ENCODE results near the gene NR2F1-AS1.
"Not testable (repeated sequence)": the region's sequence is repeated elsewhere in the genome, so short reads cannot be mapped to it uniquely, and the experiment has no call there.

The NR2F1-AS1 gene

GRCh38 chr5:93575461-93576414 is 5.3 kb downstream of the NR2F1-AS1 start:
- DNase-seq, result no peak

- DNase-seq, result no peak
These were observed 6.3 kb downstream of the NR2F1-AS1 start for GRCh38 chr5:93574491-93575305.

DNA sequence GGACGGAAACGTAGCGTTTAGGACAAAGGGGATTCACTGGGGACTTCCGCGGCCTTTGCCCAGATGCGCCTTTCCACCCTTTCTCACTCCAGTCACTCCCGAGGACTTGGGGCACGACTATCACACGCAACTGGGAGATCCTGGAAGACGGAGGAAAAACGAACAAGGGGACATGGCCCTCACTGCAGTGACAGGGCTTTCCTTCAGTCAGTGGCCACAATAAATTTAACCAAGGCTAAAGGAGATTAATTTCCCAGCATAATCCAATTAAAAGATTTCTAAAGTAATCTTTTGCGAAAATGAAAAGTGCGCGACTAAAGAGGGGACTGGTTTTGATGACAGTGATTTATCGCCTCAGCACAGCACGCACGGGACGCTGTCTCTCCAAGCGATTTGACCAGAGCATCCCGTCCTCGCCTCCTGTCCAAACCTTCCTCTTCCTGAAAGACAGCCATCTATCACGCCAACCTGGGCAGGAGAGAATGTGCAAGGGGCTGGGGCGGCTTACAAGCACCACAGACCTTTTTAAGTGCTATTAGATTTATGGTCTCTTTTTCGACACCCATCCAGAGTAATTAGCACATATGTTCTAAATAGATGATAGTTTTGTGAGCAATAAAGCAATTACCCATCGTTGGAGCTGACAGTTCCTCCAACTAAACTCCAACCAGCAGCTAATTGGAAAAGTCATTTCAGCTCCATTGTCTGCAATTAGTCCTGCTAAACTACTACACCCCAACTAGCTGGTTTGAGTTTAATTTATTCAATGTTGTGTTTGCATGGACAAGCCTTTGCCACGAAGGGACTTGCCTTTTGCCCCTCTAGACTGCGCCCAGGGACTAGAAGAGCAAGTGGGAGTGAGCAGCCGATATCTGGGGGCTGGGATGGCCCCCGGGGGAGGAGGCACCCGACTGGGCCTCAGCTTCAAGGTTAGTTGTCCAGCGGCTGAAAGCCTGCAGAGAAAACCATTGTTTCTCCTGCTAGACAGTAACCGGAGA is 7.4 kb downstream of the NR2F1-AS1 start:
- no peak for DNase-seq

DNA sequence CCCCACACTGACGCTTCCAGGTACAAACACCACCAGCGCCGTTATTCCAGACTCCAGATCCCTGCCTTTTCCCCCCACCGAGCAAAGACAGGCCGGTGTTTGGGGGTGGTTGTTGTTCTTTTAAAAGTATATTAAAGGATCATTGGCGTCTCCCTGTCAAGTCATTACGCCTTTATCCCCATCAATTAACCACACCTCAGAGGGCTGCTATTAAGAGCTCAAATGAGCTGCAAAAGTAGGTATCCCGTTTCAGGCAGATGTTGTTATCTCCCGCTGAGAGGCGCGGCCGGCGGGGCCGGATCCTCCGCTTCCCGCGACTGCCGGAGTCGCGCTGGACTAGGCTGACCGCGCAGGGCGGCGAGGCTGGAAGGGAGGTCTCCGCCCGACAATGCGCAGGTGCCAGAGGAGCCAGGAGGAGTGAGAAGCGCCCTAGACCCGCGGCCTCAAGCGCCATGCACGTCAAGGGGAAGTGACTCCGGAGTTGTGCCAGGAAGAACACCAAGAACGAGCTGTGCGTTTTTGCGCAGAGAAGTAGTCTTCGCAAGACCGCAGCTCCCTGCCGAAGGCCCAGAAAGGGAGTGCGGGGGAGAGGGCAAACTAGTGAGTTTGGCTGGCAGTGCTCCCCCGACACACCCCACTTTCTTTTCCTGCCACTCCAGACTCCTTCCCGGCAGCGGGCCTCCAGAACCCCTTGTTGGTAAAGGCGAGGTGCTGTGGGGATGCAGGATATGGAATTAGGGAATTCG is 8.2 kb downstream of the NR2F1-AS1 start:
- no peak for DNase-seq

- no peak for DNase-seq
These were observed 8.9 kb downstream of the NR2F1-AS1 start for GRCh38 chr5:93572101-93572607.

DNA sequence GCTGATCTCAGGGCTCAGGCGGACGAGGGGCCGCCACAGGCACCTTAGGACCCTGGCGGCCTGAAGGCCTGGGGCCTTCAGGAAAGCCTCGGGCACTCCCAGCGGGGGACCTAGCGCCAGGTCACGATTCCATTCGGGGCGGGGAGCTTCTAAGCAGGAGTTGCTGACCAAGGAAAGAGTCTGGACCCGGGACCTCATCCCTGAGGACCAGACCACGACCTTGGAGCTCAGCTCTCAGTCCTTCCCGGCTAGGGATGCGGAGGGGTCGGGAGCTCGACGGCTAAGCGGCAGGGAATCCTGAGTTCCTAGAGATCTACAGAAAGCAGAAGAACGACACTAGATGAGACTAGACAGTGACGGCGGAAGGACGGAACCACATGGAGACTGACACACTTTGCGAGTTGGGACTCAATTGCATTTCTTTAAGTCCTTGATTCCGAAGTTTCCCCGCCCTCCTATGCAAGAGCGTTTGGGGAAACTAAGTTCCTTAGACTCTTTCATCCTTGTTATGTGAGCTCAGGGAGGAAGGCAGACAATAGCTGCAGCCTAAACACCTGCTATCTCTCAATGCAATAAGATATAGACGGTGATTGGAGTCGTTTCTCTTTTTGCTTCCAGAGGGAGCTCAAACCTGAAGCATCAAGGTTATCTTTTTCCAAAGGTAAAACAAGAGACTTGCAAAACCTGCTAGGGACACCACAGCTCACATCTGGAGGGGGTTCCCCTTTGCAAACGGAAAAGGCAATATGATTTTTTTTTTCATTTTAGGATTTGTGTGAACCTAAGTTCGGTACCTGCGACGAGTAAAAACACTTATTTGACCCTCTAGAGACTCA is 9.7 kb downstream of the NR2F1-AS1 start:
- DNase-seq, result no peak

DNA sequence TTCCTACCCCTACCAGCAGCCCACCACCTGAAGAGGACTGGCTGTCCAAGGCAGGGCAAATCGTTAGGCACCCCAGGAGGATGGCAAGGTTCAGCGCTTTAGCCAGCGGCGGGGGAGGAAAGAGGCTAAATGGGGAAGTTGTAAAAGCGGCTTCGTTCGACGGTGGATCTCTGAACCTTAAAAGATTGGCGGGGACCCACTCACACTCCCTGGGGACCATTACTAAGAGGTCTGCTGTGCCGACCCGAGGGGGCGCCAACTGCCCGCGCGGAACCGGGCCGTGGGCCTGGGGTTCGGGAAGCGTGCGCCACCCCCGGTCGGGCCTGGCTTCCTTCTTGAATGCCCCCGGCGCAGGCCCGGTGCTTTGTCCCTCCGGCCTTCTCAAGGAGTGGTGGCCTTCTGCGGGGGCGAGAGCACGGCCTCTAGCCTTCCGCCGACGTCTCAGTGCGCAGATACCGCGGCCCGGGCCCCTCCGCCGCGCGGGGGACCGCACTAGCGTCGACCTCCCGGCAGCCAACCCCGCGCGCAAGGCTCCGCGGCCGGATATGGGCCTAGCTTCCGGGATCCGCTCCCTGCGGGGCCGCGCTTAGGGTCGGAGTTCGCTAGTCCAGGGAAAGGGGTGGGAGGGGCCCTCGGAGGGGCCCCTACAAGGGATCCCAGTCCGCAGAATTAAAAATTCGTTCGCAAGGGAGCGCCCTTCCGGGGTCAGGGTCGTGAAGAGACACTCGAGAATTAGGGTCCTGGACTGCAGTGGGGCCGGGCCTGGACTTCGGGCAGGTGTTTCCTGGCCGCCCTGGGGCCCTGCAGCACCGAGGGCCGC is 10.5 kb downstream of the NR2F1-AS1 start:
- no peak for DNase-seq

GRCh38 chr5:93569300-93570160 is 11.5 kb downstream of the NR2F1-AS1 start:
- DNase-seq, result no peak

- DNase-seq, result no peak
These were observed 13.6 kb downstream of the NR2F1-AS1 start for GRCh38 chr5:93567424-93567823.

- DNase-seq, result no peak
These were observed 14.9 kb downstream of the NR2F1-AS1 start for GRCh38 chr5:93566091-93566490.

DNA sequence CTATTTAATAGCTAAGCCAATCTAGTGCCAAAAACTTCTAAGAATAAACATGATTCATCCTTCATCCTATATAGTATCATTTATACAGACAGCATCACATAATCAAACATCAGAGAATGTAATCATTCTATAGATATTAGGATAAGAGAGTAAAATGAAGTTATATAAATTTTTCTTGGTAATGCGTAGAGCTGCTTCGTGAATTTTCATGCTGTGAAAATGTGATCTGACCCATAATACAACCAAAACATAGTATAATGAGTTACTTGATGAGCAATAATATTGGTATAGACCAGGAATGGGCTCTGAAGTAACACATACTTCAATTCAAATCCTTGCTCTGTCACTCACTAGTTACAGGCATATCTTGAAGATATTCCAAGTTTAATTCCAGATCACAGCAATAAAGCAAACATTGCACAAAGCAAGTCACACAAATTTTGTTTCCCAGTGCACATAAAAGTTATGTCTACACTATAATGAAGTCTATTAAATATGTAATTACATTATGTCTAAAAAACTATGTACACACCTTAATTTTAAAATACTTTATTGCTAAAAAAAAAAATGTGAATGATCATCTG is 23.9 kb downstream of the NR2F1-AS1 start:
- DNase-seq, result no peak

- not testable (repeated sequence) for DNase-seq
These were observed 31.4 kb downstream of the NR2F1-AS1 start for GRCh38 chr5:93549594-93549993.

DNA sequence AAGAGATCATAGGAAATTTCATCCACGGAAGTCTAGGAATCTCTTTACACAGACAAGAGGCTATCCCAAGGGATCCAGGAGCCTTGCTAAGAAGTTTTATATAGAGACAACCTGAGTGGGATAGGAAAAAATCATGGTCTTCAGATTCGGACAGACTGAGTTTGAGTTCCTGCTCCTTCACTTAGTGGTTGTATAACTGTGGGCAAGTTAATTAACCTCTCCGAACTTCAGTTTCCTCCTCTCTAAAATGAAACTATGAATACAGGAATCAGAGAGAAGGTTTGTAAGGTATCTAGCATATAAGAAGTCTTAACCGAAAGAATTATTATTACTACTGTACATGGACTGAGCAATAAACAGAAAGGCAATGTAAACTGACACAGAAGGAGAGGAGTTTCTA is 35.1 kb downstream of the NR2F1-AS1 start:
- no peak for DNase-seq

GRCh38 chr5:93532370-93532769 is 48.6 kb downstream of the NR2F1-AS1 start:
- DNase-seq, result no peak

DNA sequence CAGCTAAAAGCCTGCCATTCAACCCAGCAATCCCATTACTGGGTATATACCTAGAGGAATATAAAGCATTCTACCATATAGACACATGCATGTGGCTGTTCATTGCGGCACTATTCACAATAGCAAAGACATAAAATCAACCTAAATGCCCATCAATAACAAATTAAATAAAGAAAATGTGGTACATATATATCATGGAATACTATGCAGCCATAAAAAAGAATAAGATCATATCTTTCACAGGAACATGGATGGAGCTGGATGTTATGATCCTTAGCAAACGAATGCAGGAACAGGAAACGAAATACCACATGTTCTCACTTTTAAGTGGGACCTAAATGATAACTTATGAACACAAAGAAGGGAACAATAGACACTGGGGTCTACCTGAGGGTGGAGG is 59.2 kb downstream of the NR2F1-AS1 start:
- DNase-seq, result not testable (repeated sequence)

DNA sequence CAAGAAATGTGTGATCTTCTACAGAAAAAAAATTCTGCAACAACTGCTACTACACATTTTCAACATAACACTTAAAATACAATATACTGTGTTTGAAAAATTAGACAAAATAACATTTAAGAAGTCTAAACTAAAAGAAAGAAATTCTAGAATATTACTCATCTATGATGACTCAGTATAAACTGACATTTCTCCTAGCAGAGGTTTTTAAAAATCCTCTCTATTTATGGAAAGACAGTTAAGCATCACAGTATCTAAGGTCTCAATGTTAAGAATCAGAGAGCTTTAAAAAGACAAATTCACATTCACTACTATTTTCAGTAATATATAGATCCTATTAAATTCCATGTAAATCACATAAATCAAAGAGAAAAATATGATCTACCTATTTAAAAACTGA is 61.3 kb downstream of the NR2F1-AS1 start:
- no peak for DNase-seq

DNA sequence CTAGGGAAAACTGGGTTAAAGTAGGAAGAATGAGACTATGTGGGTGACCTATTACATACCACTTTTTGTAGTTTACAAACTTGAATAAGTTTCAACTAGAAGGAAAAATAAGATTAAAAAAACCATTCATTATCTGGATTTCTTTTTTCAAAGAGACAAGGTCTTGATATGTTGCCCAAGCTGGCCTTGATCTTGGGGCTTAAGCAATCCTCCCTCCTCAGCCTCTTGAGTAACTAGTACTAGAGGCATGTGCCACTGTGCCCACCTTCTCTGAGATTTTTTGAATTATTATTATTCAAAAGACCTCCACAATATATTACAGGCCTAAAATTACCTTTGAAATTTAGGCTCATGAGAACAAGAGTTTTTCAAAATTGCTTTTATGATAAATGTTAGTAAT is 63.2 kb downstream of the NR2F1-AS1 start:
- no peak for DNase-seq

DNA sequence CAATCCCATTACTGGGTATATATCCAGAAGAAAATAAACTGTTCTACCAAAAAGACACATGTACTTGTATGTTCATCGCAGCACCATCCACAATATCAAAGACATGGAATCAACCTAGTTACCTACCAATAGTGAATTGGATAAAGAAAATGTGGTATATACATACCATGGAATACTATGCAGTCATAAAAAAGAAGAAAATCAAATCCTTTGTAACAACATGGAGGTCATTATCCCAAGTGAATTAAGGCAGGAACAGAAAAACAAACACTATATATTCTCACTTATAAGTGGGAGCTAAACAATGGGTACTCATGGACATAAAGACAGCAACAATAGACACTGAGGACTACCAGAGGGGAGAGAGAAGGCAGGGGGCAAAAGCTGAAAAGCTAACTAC is 67.7 kb downstream of the NR2F1-AS1 start:
- DNase-seq, result no peak

Data from activated CD8-positive, alpha-beta memory T cell treated with anti-CD3 and anti-CD28 coated beads, Interleukin-2, amount 50 U/mL, for 48 hours (primary cell).